GM12873 (cell line): ENCODE results near the gene TFAP2D.

ENCODE experiments used
- CTCF ChIP-seq: IDR thresholded peaks from 2 replicates; pipeline ENCODE4 v1.5.1; 2012; ENCODE audit warnings: low read depth, mild to moderate bottlenecking, moderate library complexity, low read length, control low read depth; ENCODE audit not compliant: insufficient read depth; ENCODE audit errors: missing control alignments

Gene TFAP2D

GRCh38 chr6:50712291-50712690, 1.0 kb upstream of the TFAP2D start:
- no peak for TF ChIP-seq CTCF

- no peak for TF ChIP-seq CTCF
These were observed 706 bp downstream of the TFAP2D start for GRCh38 chr6:50713977-50714486.

- TF ChIP-seq CTCF: no peak
These were observed 1.4 kb downstream of the TFAP2D start for GRCh38 chr6:50714487-50715379.

- no peak for TF ChIP-seq CTCF
These were observed 3.7 kb downstream of the TFAP2D start for GRCh38 chr6:50716899-50717509.

- no peak for TF ChIP-seq CTCF
These were observed 4.6 kb downstream of the TFAP2D start for GRCh38 chr6:50717734-50718457.

- no peak for TF ChIP-seq CTCF
These were observed 5.2 kb downstream of the TFAP2D start for GRCh38 chr6:50718566-50718965.

GRCh38 chr6:50720623-50721022, 7.3 kb downstream of the TFAP2D start:
- no peak for TF ChIP-seq CTCF
